Measurements from ENCODE around the gene CSRP1. TPM values are rescaled to one million over a fixed set of nuclear protein-coding genes. Genes with fewer than 3 reads are reported as not detected.

CSRP1 gene
- total RNA-seq, 2 experiments from 2014 or later = 55.3 to 56.2 TPM

- ATAC-seq (no peak), DNase-seq (no peak)
- Mint-ChIP-seq H3K27me3 (peaks cover 33% of the 10 kb centered on the region), H3K9me3 (no peaks in the 10 kb centered on the region), H3K4me3 (no peak overlapping the region), H3K36me3 (ENCODE audit: low read depth) (peaks cover 16% of the 10 kb centered on the region), H3K4me1 (ENCODE audit: low read depth) (peaks cover 8% of the 10 kb centered on the region), H3K27ac (no peak overlapping the region)
- ChIA-PET CTCF (interaction anchor here (0.8 to 2.3 kb wide), 7 partner anchors 9 to 185 kb away, joined by 3 to 6 read pairs (median 3); no protein-coding TSS in a partner anchor), POLR2A (no interaction called here)
- intact Hi-C loops (cut with micrococcal nuclease) = no loop called here
- no peak for TF ChIP-seq CTCF (IDR thresholded peaks at IDR 0.05)
These were observed 26.9 kb upstream of the CSRP1 start for GRCh38 chr1:201533836-201534235.

- ChIA-PET CTCF (interaction anchor here (1.2 to 4.0 kb wide), 6 partner anchors 13 to 177 kb away, joined by 3 to 25 read pairs (median 8); no protein-coding TSS in a partner anchor), POLR2A (interaction anchor here (0.7 kb wide), 1 partner anchor 8 kb away, joined by 3 read pairs; no protein-coding TSS in a partner anchor)
- Mint-ChIP-seq H3K27ac (no peak overlapping the region), H3K4me3 (no peak overlapping the region), H3K9me3 (no peaks in the 10 kb centered on the region), H3K27me3 (peaks cover 14% of the 10 kb centered on the region), H3K36me3 (ENCODE audit: low read depth) (peaks cover 18% of the 10 kb centered on the region), H3K4me1 (ENCODE audit: low read depth) (peaks cover 3% of the 10 kb centered on the region)
- no peak for ATAC-seq
- no peak for DNase-seq
- no peak for TF ChIP-seq CTCF (IDR thresholded peaks at IDR 0.05)
- intact Hi-C loops (cut with micrococcal nuclease) = no loop called here
These were observed 24.9 kb upstream of the CSRP1 start for GRCh38 chr1:201531551-201532425.

GRCh38 chr1:201530741-201531531 is 24.0 kb upstream of the CSRP1 start:
- CTCF ChIA-PET = interaction anchor here (1.1 to 4.0 kb wide), 8 partner anchors 9 to 178 kb away, joined by 3 to 25 read pairs (median 6); no protein-coding TSS in a partner anchor
- H3K27me3 Mint-ChIP-seq = peaks cover 6% of the 10 kb centered on the region
- H3K4me1 Mint-ChIP-seq (ENCODE audit: low read depth) = peaks cover 3% of the 10 kb centered on the region
- TF ChIP-seq CTCF (IDR thresholded peaks at IDR 0.05) = peak; percentile 43
- DNase-seq = peak; percentile 66
- ATAC-seq = peak; percentile 72
- H3K9me3 Mint-ChIP-seq = no peaks in the 10 kb centered on the region
- POLR2A ChIA-PET = interaction anchor here (0.7 kb wide), 1 partner anchor 9 kb away, joined by 3 read pairs; no protein-coding TSS in a partner anchor
- no peak overlapping the region for H3K4me3 Mint-ChIP-seq
- H3K36me3 Mint-ChIP-seq (ENCODE audit: low read depth) = peaks cover 18% of the 10 kb centered on the region
- no peak overlapping the region for H3K27ac Mint-ChIP-seq
- intact Hi-C loops (cut with micrococcal nuclease) = no loop called here

GRCh38 chr1:201528631-201529252 is 21.8 kb upstream of the CSRP1 start:
- DNase-seq = no peak
- H3K4me3 Mint-ChIP-seq = no peak overlapping the region
- CTCF ChIA-PET = interaction anchor here (2.8 to 4.0 kb wide), 2 partner anchors 16 to 175 kb away, joined by 9 to 25 read pairs; no protein-coding TSS in a partner anchor
- POLR2A ChIA-PET = no interaction called here
- no peak for ATAC-seq
- peaks cover 3% of the 10 kb centered on the region for H3K27me3 Mint-ChIP-seq
- H3K9me3 Mint-ChIP-seq = no peaks in the 10 kb centered on the region
- TF ChIP-seq CTCF (IDR thresholded peaks at IDR 0.05) = no peak
- H3K27ac Mint-ChIP-seq = no peak overlapping the region
- intact Hi-C loops (cut with micrococcal nuclease) = no loop called here
- H3K4me1 Mint-ChIP-seq (ENCODE audit: low read depth) = no peaks in the 10 kb centered on the region
- H3K36me3 Mint-ChIP-seq (ENCODE audit: low read depth) = peaks cover 26% of the 10 kb centered on the region
